ENCODE data around the gene PDE11A. TPM values are rescaled to one million over a fixed set of nuclear protein-coding genes. Genes with fewer than 3 reads are reported as not detected.

The PDE11A gene
- total RNA-seq, 1 experiment from 2014 or later: 0.13 TPM

- no peak overlapping the region for H3K4me2 ChIP-seq (ENCODE audit: insufficient read depth, insufficient read length, low read length)
These were observed 162.6 kb downstream of the PDE11A start for GRCh38 chr2:177909962-177910361.

More at GRCh38 chr2:177909962-177910361, 162.6 kb downstream of the PDE11A start:
- Histone ChIP-seq H3K23ac (ENCODE audit: insufficient read length, low read depth, low read length) (no peak overlapping the region), H3K4ac (ENCODE audit: low read depth, low read length) (no peak overlapping the region), H3K27me3 (ENCODE audit: insufficient read depth, low read length) (no peaks in the 10 kb centered on the region), H2BK20ac (ENCODE audit: low read depth, low read length, poor library complexity, severe bottlenecking) (no peak overlapping the region), H2BK15ac (ENCODE audit: low read depth, low read length) (no peak overlapping the region), H3K27ac (ENCODE audit: insufficient read length, low read depth, low read length) (no peak overlapping the region), H3K14ac (ENCODE audit: insufficient read depth, low read length) (no peak overlapping the region), H3K18ac (ENCODE audit: insufficient read length, low read depth, low read length) (no peak overlapping the region), H2BK5ac (ENCODE audit: insufficient read length, low read length) (no peak overlapping the region), H3T11ph (ENCODE audit: low read length) (no peak overlapping the region), H2BK120ac (ENCODE audit: low read depth, low read length, poor library complexity, severe bottlenecking) (no peak overlapping the region), H3K4me1 (ENCODE audit: insufficient read depth, low read length) (0 out of 2 replicates have a peak, but pooled peaks cover 2% of the 10 kb centered on the region), H3K9me3 (ENCODE audit: control insufficient read depth, low read depth, low read length) (no peaks in the 10 kb centered on the region), H2AK5ac (ENCODE audit: insufficient read length, low read length) (no peak overlapping the region), H4K5ac (ENCODE audit: insufficient read length, low read depth, low read length) (no peak overlapping the region), H2BK12ac (ENCODE audit: insufficient read length, low read depth, low read length) (no peak overlapping the region), H3K9ac (ENCODE audit: extremely low read depth, insufficient read length, low read length) (no peak overlapping the region), H4K20me1 (ENCODE audit: control insufficient read depth, insufficient read depth, insufficient read length) (no peaks in the 10 kb centered on the region), H3K79me2 (ENCODE audit: insufficient read depth, low read length) (no peaks in the 10 kb centered on the region), H3K56ac (ENCODE audit: insufficient read length, low read depth, low read length) (no peak overlapping the region), H2AFZ (ENCODE audit: low read length) (no peak overlapping the region), H4K8ac (replicated peaks; ENCODE audit: insufficient read length, low read depth, low read length) (no peak overlapping the region), H3K79me1 (ENCODE audit: insufficient read depth, low read depth, low read length, poor library complexity, severe bottlenecking) (no peaks in the 10 kb centered on the region), H4K91ac (ENCODE audit: insufficient read length, low read depth, low read length) (no peak overlapping the region), H3K23me2 (ENCODE audit: insufficient read length, low read depth, low read length, poor library complexity, severe bottlenecking) (no peaks in the 10 kb centered on the region)
- no peak overlapping the region for H3K4me3 Mint-ChIP-seq
- no peaks in the 10 kb centered on the region for H3K27me3 Mint-ChIP-seq (ENCODE audit: low read depth)
- DNase-seq: no peak
- no peaks in the 10 kb centered on the region for H3K9me3 Mint-ChIP-seq
- no CpG with 5 or more reads among the region's 2 CpGs for WGBS (ENCODE audit: extremely low coverage, insufficient read length, low lambda C conversion rate)
- H3K27ac Mint-ChIP-seq: no peak overlapping the region
- peaks cover 10% of the 10 kb centered on the region in 2 experiments for H3K4me1 Mint-ChIP-seq
- H3K36me3 Mint-ChIP-seq (ENCODE audit: insufficient read depth in 1 of 3, low read depth in 3 of 3): no peaks in the 10 kb centered on the region
- TF ChIP-seq CTCF (conservative IDR thresholded peaks at IDR 0.05): no peak
